TTC549 (cell line): Measurements from ENCODE around the gene TENM4.

Experiments
- FAIRE-seq: peaks from 2 replicates; lab custom pipeline; 2012; peaks lifted over from hg19 to GRCh38; lab: Jason Lieb, UNC

Gene TENM4

DNA sequence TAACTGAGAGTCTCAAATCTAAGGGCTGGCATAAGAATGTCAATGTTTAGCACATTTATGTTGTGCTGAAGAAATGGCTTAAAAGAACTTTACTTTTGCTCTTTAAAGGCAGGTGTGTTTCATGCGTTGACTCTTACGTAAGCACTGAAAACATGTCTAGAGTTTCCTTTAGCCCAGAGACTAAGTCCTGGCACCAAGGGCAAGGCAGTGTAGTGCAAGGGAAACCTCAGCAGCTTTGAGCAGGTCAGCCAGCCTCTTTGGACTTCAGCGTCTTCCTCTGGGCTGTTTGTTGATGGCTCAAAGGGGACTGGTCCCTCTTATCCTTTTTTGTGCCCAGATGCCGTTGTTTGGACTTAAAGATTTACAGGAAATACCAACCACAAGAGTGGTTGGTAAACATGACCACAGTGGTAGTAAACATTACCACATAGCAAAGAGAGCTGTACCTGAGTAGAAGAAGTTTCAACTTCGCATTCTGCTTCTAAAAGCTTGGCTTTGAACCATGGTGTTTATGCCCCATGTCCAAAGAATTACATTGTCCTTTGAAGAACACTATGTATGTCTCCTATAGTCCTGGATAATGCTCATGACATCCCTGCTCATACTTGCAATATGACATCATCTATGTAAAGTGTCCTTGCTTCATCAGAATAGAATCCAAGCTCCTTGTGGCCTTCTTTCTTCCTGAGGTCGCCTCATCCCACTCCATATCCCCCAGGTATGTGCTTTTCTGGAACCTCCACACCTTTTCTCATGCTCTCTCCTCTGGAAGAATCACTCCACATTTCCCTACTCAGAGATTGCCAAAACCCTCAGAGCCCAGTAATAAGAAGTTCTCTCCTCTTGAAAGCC, 23.5 kb downstream of the TENM4 start:
- FAIRE-seq, result no peak

DNA sequence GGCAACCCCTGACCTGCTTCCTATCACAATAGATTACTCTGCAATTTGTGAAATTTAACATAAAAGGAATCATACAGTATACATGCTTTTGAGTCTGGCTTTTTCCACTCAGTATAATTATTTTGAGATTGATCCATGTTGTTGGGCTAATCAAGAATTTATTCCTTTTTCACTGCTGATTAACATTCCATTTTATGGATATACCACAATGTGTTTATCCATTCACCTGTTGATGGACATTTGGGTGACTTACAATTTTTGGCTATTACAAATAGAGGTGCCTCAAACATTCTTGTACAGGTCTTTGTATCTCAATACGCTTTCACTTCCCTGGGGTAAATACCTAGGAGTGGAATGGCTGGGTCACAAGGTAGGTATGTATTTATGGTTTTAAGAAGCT, 24.9 kb downstream of the TENM4 start:
- no peak for FAIRE-seq

DNA sequence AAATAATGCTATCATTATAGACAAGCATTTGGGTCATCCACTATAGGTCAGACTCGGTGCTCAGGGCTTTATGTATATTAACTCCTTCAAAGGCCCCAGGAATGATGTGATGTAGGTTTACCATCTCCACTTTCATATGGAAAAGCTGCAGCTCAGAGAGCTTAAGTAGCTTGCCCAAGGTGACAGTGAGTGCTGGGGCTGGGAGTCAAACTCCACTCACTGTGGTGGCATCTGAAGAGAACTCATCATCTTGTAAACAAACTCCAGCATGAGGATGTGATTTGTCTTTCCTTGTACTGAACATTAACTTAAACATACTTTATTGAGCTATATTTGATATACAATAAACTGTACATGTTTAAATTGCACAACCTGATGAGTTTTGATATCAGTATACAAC, 25.4 kb downstream of the TENM4 start:
- FAIRE-seq, result no peak

DNA sequence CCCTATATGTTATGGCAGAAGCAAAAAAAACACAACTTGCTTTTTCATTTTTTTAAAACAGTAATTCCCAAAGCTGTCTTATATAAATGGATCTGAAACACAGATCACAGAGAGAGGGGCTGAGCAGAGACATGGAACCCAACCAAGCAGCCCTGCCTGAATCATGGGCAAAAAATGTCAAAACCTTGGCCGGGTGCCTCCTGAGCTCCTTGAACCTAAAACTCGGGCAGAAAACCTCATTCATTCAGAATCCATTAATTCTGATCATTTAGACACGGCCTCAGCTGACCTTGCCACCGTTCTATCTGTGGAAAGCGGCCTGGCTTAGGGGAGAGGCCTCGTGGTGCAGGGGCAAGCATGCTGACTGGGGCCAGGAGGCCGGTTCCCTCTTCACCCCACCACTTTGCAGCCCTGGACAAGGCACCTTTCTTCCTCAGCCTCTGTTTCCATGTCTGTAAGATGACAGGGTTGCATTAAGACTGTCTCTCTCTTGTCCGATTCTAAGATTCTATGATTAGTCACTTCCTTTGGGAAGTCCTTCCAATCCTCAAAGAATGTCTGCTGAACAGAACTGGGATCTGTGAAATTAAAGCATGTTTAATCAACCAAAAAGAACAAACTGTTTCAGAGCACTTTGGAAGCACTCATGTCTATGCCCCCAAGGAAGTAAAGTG, 26.0 kb downstream of the TENM4 start:
- FAIRE-seq, result no peak

DNA sequence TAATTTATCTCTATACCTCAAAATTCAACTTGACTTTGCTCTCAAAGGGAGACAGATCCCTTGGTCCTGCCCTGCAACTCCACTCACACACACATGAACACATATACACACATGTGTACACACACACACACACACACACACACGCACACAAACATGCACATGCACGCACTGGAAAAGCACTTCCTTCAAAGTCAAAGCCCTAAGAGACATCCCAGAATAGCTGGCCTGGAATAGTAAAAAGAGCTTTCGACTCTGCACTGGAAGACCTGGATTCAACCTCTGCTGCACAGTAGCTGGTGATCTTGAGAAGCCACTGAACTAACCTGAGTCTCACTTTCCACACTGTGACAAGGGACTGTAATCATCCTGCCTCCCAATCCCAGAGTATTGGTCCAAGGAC, 26.8 kb downstream of the TENM4 start:
- no peak for FAIRE-seq

DNA sequence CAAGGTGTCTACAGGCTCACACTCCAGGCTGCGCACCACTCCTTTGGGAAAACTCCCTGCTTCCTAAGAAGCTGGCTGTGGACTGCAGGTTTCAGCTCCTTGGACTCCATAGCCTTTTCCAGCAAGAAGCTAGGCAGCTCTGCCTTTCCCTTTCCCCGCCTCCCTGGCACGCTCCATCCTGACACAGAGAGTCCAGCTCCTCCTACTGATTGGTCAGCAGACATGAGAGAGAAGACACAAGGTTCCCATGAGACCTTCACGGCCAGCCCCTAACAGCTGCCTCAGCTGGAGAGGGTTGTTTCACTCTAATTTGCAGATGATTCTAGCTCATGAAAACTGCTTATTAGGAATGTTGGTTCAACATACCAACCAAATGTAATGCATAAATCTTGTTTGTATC, 27.6 kb downstream of the TENM4 start:
- no peak for FAIRE-seq

DNA sequence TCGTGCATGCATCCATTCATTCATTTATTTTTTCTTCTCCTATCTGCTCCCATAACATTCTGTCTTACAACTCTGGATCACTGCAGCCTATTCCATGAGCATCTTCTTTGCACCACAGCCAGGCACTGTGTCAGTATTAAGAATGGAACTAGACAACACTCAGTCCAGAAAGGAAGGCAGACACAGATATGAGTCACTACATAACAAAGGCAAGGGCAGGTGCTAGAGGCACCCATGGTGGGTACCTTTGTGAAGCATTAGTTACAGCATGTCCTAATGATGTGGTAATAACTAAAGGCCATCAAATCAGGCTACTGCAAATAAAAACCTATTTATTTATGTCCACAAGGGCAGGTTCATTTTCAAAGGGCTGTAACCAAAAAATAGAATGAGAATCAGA, 28.1 kb downstream of the TENM4 start:
- FAIRE-seq, result no peak

DNA sequence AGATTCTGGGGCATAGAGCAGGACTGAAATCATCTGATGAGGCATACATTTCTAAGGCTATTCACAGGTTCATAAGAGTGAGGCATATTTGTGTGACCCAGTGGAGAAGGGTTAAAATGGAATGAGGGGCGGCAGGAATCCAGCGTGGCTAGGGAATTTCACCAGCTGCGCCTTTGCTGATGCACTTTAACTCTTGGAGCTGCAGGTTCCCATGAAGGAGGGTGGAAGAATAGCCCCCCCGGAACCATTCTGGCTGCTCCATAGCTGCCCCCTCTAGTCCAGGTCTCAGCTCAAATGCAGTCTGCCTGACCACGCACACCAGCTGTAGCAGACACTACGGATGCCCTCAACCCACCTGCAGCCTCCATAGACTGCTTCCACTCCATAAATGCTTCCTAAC, 31.5 kb downstream of the TENM4 start:
- FAIRE-seq, result no peak

DNA sequence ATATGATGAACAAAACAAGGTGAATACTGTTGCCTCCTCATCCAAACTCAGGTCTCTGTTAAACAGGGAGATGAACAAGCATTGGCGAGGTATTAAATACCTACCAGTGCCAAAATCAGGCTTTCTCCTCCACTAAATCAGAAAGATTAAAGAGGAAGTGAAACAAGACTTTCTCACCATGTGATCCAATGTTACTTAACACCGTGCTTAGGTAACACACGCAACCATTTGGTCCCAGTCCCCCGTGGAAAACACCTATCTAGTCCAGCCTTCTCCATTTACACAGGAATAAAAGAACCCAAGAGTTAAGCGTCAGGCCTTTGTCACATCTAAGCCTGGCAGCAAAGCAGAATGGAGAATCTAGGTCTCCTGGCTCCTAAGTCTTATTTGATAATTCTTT, 34.5 kb downstream of the TENM4 start:
- FAIRE-seq, result no peak

DNA sequence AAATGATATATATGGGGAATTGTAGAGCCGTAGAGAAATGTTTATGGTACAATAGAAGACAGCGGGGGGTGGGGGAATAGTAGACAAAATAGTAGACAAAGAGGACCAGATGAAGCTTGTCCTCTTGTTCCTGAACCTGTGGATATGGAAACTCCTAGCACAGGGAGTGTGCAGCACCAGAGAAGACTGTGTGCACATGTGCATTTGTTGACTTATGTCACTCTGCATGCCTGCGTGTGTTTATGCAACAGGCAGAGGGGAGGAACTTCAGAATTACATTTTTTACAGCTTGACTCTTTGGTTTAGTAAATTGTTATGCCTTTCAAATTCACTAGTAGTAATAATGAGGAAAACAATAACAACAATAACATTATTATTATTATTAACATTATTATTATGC, 36.0 kb downstream of the TENM4 start:
- no peak for FAIRE-seq

DNA sequence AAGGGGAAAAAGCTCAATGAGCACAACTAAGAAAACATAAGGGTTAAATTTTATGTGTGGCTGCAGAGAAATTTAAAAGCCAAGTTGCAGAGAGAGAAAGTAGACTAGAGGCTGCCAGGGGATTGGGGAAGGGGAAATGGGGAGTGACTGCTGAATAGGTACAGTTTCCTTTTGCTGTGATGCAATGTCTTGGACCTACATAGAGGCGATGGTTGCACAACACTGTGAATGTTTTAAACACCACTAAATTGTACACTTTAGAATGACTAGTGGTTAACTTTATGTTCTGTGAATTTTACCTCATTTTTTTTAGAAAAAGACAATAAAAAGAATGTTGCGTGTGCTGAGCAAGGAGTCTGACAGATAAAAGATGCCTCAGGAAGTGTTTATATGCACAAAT, 36.5 kb downstream of the TENM4 start:
- FAIRE-seq, result no peak

DNA sequence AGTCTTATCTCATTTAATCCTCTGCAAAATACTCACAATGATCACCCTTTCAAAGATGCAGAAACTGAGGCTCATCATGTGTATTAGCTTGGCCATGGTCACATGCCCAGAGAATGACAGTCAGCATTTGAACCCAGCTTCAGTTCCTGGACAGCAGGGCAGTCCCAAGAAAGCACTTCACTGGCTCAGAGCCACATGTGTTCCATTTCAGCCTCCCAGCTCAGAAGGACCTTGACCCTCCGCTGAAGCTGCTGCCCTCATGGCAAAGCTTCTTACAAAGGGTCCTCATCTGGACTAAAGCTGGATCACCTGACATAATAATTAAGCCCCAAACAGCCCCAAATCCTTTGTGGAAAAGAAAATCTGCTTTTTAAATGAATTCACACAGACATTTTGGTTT, 37.0 kb downstream of the TENM4 start:
- no peak for FAIRE-seq

DNA sequence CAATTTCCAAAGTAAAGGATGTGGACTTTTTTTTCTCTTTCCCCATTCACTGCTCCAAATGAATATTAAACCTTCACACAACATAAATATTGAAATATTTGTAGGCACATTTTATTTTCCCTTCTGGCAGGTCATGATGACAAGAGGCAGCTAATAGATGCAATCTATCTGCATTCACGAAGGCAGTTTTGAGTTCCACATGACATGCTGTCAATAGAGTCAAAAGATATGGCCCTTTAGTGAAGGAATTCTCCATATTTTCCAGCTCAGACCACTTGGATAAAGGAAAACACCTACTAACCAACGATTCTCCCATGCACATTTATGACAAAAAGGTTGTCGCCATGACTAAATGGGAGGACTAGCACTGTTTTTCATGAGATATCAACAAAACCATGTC, 37.9 kb downstream of the TENM4 start:
- FAIRE-seq, result no peak

DNA sequence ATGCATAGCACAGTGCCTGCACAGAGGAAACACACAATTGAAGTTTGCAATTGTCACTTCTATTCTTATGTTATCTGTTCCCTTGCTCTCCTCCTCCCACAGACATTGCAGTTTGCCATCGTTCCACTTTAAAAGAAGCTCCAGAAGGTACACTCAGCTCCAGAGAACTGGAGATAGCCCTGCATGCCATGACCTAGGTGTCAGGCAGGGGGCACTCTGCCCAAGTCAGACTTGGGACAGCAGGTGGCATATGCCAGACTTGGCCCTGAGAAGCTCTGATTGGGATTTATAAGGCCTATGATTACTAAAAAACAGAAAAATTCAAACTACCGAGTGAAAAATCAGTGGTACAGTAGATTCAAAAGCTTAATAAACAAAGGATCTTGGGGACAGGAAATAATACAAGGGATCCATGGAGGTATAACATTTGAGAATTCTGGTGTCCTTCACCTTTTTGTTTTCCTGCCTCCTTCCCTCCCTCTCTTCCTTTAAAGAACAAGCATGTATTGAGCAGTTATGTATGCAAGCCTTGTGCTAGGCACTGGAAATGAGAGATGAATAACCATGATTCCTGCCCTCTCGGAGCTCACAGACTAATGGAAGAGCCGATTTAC, 40.0 kb downstream of the TENM4 start:
- no peak for FAIRE-seq

DNA sequence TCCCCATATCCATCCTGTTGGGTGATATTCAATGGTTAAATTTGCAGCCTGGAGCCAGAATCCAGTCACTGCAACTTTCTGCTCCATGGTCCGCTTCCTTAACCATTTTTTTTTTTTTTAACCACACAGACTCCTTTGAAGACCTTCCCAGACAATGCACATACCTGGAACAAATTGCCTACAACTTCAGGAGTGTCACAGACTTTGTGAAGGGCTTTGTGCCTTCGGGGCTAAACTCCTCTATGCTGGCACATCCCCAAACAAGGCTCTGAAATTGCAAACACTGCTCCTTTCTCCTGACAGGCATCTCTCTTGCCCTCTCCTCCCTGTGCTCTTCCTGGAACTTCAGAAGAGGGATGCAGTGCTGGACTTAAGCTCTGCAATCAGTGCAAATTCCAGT, 40.6 kb downstream of the TENM4 start:
- no peak for FAIRE-seq

DNA sequence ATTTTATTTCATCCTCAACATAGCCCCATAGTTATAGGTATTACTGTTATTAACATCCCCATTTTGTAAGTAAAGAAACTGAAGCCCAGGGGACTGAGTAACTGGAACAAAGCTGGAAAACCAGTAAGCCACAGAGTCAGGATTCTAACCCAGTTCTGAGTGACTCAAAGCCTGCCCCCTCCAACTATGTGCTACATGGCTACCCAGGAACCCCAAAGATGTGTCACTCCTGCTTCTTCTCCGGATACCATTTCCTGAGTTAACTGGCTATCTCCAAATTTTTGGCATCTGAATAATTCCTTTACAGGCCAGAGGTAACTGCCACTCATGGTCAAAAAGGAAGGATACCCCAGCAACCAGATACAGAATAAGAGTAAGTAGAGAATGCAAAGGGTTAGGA, 43.6 kb downstream of the TENM4 start:
- FAIRE-seq, result no peak

DNA sequence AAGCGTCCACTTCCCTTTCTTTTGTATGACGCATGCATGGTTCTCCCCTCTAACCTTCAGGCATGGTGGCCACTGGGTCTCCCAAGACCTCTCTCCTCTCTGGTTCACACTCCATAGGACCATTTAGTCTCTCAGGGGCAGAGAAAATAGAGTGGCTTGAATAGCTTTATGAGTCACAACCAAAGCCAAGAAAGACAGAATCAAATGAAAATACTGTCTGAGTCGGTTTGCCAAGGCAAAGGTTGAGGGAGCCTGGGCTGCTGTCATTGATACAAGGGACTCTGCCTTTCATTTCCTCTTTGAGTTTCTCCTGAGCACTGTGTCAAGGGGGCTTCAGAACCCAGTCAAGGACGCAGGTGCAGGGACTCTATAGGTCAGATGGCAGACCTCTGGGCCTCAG, 44.2 kb downstream of the TENM4 start:
- FAIRE-seq, result no peak

DNA sequence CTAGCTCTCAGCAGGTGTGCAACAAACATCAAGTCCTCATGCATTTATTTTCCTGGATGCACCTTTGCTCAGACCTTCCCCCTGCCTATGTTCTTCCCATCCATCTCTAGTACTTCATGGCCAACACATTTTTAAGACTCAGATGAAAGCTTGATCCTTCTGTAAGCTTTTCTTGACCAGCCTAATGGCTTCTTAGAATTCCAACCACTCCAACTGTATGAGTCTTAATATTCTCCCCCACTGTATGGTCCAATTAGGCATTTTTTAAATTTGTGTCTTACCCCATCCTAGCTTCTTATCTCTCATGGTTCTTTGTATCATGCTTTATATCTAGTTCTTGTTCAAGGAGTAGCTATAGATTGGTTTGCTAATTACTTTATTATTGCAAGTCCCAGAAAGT, 44.8 kb downstream of the TENM4 start:
- FAIRE-seq, result no peak

DNA sequence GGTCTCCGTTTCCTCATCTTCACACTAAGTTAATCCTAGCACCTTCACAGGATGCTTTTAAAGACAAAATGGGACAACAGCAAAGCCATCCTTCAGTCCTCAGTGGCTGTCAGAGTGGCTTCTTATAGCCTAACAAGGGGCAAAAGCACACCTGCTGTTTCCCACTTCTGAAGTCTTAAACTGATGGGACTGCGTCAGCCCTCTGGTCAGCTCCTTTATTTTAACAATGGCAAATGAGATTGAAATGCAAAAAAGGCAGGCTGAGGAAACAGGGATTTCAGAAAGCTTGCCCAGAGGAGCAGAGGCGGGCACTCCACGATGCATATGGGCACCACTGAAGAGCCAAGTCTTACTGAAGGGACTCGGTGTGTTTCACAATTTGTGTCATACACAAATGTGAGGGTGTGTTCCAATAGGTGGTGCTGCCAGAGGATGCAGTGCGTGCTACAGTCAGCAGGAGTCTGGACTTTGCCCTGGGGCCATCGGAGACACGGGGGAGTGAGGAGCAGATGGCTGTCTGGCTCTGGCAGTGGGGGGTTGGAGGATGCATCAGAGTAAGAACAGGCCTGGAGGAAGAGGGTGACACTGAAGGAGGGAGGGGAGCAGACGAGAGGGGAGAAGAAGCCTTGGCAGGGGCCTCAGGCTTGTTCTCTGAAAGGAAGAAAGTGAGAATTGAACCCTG, 47.3 kb downstream of the TENM4 start:
- FAIRE-seq, result no peak

DNA sequence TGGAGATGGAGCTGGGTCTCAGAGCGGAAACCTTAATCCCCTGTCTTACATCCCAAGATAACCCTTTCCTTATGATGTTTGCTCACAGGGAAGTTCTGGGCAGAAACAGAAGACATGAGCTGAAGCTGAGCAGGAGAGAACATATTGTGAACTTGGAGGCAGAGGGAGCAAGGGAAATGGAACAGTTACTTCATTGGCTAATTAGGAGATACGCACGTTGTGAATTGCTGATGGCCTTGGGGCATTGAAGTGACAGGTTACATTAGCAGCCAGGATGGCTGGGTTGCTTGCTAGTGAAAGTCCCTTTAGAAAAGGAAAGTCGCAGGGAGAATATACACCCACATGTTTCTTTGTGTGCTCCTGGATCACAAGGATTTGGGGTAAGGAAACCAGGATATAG, 48.7 kb downstream of the TENM4 start:
- no peak for FAIRE-seq

DNA sequence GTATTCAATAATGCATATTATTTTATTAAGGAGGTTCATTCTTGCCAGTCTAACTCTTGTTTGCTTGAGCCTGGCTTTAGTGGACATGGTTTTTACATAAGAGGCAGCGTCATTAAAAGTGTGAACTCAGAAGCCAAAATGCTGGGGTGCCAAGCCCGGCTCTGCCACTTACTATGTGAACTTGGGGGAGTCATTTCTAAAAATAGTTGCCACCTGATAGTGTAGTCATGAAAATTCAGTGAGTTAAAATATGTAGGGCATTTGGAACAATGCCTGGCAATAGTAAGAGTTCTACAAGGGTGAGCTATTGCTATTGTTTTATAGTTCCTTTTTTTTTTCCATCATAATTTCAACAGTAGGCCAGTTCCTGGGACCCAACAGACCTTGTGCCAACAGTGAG, 49.9 kb downstream of the TENM4 start:
- no peak for FAIRE-seq

DNA sequence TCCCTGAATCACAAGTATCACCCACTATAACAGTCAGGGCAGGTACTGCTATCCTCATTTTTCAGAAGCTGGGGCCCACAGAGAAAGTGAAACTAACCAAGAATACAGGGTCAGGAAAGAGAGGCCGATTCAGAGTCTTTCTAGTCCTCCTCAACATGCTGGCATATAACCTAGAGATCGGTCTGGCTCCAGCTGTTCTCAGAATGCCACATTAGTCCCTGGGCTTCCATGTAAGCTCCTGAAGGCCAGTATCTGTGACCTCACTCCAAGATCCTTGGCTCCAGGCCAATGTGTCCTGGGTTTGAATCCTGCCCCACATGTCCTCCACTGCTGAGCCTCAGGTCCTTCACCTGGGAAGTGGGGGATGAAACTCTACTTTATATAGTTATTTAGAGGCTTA, 50.4 kb downstream of the TENM4 start:
- no peak for FAIRE-seq

DNA sequence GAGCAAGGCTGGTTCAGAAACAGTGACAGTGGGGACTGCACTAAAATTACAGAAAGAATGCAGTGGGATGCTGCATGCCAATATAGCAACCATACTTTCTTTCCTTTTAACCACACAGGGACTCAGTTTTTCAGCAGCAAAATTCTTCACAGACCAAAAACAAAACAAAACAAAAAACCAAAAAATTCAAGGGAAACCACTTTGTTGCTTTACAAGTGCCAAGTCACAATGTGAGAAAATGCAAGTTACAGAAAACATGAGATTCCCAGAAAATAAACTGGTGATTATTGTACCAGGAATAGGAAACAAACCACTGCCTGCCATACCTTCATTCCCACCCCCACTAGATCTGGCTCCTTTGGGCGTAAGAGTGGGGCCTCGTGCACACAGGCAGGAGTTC, 52.6 kb downstream of the TENM4 start:
- no peak for FAIRE-seq
